ENCODE results near the gene SCD. TPM values are rescaled to one million over a fixed set of nuclear protein-coding genes. Genes with fewer than 3 reads are reported as not detected.

SCD gene

DNA sequence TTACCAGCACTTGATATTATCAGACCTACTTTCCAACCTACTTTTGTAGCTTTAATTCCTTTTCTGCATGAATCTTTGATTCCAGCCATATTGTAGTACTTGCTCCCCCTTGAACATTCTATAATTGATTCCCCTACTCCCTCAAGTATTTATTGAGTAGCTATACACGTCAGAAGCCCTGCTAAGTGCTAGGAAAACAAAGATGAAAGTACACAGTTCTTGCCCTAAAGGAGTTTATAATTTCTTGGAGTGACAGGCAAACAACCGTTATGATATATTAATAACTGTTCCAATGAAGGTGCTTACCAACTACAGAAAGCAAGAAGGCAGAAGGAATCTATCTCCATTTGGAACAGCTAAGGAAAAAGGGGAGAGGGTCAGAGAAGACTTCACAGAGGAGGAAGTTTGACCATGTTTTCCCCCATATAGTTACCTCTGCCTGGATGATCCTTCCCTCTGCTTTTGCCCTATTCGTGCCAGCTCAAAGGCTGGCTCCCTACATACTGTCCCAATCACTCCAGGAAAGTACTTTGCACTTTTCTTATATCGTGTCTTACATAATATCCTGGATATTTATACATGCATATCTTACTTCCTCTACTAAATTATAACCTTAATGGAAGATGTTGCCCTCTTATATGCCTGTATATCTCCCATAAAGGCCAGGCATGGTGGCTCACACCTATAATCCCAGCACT, 54.7 kb downstream of the SCD start:
- no peak overlapping the region for H3K27ac ChIP-seq (ENCODE audit: low read depth, low read length)
- no peak overlapping the region for H2AK5ac ChIP-seq (ENCODE audit: low read length)
- no peaks in the 10 kb centered on the region for H3K4me1 ChIP-seq (ENCODE audit: control insufficient read depth, low read depth, low read length)
- H3K79me2 ChIP-seq (ENCODE audit: control insufficient read depth, insufficient read depth, low read length) = no peaks in the 10 kb centered on the region
- H2BK15ac ChIP-seq (replicated peaks; ENCODE audit: low read depth) = no peak overlapping the region
- H3K9ac ChIP-seq (ENCODE audit: low read length) = no peak overlapping the region
- H3K23ac ChIP-seq (ENCODE audit: low read length) = no peak overlapping the region
- H3K36me3 ChIP-seq (ENCODE audit: control insufficient read depth, insufficient read depth, low read length) = no peaks in the 10 kb centered on the region
- H4K5ac ChIP-seq (ENCODE audit: low read length) = no peak overlapping the region
- H4K8ac ChIP-seq (ENCODE audit: low read depth, low read length) = no peak overlapping the region
- H2BK120ac ChIP-seq (ENCODE audit: low read depth, low read length) = no peak overlapping the region
- H3K4me2 ChIP-seq (ENCODE audit: low read length) = no peak overlapping the region
- no peak for DNase-seq
- H2BK5ac ChIP-seq (ENCODE audit: low read length) = no peak overlapping the region
- H3K79me1 ChIP-seq (ENCODE audit: low read length) = no peaks in the 10 kb centered on the region
- no CpG with 5 or more reads among the region's 4 CpGs for WGBS (ENCODE audit: extremely low coverage, insufficient coverage, low lambda C conversion rate)
- H3K56ac ChIP-seq (ENCODE audit: low read length) = no peak overlapping the region
- no peak overlapping the region for H3K4ac ChIP-seq (ENCODE audit: low read depth, low read length)
- no peaks in the 10 kb centered on the region for H3K27me3 ChIP-seq (ENCODE audit: insufficient read depth, low read length, poor library complexity)
- H3K18ac ChIP-seq (ENCODE audit: low read length) = no peak overlapping the region
- H3K4me3 ChIP-seq (ENCODE audit: low read length) = no peak overlapping the region

DNA sequence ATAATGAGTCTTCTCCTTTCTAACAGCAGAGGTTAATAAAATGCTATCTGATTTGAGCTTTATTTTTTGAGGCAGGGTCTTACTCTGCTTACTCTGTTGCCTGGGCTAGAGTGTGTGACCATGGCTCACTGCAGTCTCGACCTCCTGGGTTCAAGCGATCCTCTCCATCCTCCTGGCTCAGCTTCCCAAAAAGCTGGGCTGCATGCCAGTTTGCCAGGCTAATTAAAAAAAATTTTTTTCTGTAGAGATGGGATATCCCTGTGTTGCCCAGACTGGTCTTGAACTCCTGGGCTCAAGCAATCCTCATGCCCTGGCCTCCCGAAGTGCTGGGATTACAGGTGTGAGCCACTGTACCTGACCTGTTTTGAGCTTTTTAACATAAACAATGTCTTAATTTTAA, 56.7 kb downstream of the SCD start:
- no peak for DNase-seq
- Histone ChIP-seq H3K9ac (ENCODE audit: low read length) (no peak overlapping the region), H2BK5ac (ENCODE audit: low read length) (no peak overlapping the region), H3K27ac (ENCODE audit: low read depth, low read length) (no peak overlapping the region), H2BK120ac (ENCODE audit: low read depth, low read length) (no peak overlapping the region), H4K8ac (ENCODE audit: low read depth, low read length) (no peak overlapping the region), H2BK15ac (replicated peaks; ENCODE audit: low read depth) (no peak overlapping the region), H3K4me3 (ENCODE audit: low read length) (no peak overlapping the region), H3K23ac (ENCODE audit: low read length) (no peak overlapping the region), H3K4me1 (ENCODE audit: control insufficient read depth, low read depth, low read length) (no peaks in the 10 kb centered on the region), H3K18ac (ENCODE audit: low read length) (no peak overlapping the region), H3K27me3 (ENCODE audit: insufficient read depth, low read length, poor library complexity) (no peaks in the 10 kb centered on the region), H4K5ac (ENCODE audit: low read length) (no peak overlapping the region), H3K4me2 (ENCODE audit: low read length) (no peak overlapping the region), H3K36me3 (ENCODE audit: control insufficient read depth, insufficient read depth, low read length) (no peaks in the 10 kb centered on the region), H3K56ac (ENCODE audit: low read length) (no peak overlapping the region), H2AK5ac (ENCODE audit: low read length) (no peak overlapping the region), H3K79me2 (ENCODE audit: control insufficient read depth, insufficient read depth, low read length) (no peaks in the 10 kb centered on the region), H3K79me1 (ENCODE audit: low read length) (no peaks in the 10 kb centered on the region), H3K4ac (ENCODE audit: low read depth, low read length) (no peak overlapping the region)
- no CpG with 5 or more reads among the region's 3 CpGs for WGBS (ENCODE audit: extremely low coverage, insufficient coverage, low lambda C conversion rate)

DNA sequence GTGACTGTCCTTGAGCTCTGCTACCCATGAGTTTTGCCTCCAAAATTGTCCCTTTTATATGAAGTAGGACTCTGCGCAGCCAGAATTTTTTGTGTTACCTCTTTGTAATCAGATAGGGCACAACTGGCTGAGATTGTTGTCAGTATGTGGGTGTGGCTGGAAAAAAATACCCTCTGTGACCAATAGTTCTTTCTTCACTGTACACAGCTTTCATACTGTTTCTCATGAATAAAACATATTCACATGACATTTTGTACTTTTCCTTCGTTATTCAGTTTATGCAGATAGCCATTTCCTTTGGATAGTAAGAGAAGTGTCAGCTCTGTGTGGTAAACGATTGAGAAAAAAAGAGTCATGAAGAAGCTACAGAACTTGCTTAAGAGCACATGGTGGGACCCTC, 66.1 kb downstream of the SCD start:
- Histone ChIP-seq H3K18ac (ENCODE audit: low read length) (no peak overlapping the region), H3K4me1 (ENCODE audit: control insufficient read depth, low read depth, low read length) (no peaks in the 10 kb centered on the region)
- WGBS (ENCODE audit: extremely low coverage, insufficient coverage, low lambda C conversion rate) = no CpG with 5 or more reads among the region's 3 CpGs

More for the DNA sequence above, 66.1 kb downstream of the SCD start:
- no peak overlapping the region for H3K27ac ChIP-seq (ENCODE audit: low read depth, low read length)
- DNase-seq = no peak
- H3K79me2 ChIP-seq (ENCODE audit: control insufficient read depth, insufficient read depth, low read length) = no peaks in the 10 kb centered on the region
- no peak overlapping the region for H3K4ac ChIP-seq (ENCODE audit: low read depth, low read length)
- H2BK15ac ChIP-seq (replicated peaks; ENCODE audit: low read depth) = no peak overlapping the region
- no peaks in the 10 kb centered on the region for H3K27me3 ChIP-seq (ENCODE audit: insufficient read depth, low read length, poor library complexity)
- no peaks in the 10 kb centered on the region for H3K36me3 ChIP-seq (ENCODE audit: control insufficient read depth, insufficient read depth, low read length)
- H2BK120ac ChIP-seq (ENCODE audit: low read depth, low read length) = no peak overlapping the region
- H4K8ac ChIP-seq (ENCODE audit: low read depth, low read length) = no peak overlapping the region
- H3K4me3 ChIP-seq (ENCODE audit: low read length) = no peak overlapping the region
- H3K9ac ChIP-seq (ENCODE audit: low read length) = no peak overlapping the region
- H3K23ac ChIP-seq (ENCODE audit: low read length) = no peak overlapping the region
- no peak overlapping the region for H4K5ac ChIP-seq (ENCODE audit: low read length)
- H3K79me1 ChIP-seq (ENCODE audit: low read length) = no peaks in the 10 kb centered on the region
- no peak overlapping the region for H3K4me2 ChIP-seq (ENCODE audit: low read length)
- H2AK5ac ChIP-seq (ENCODE audit: low read length) = no peak overlapping the region
- H3K56ac ChIP-seq (ENCODE audit: low read length) = no peak overlapping the region
- no peak overlapping the region for H2BK5ac ChIP-seq (ENCODE audit: low read length)

Small RNAs within 50 kb of the gene (small RNA-seq; reads per million reads assigned to genes)
- gene RF00019 (ENCODE audit: insufficient read depth) = not detected

Data from mesendoderm (in vitro differentiated cells).